ENCODE data around the gene TRPM5.
A peak's percentile ranks its signal among the peaks of the same experiment; 100 is the strongest.
"Not testable (repeated sequence)": the region's sequence is repeated elsewhere in the genome, so short reads cannot be mapped to it uniquely, and the experiment has no call there.

TRPM5 gene, protein sequence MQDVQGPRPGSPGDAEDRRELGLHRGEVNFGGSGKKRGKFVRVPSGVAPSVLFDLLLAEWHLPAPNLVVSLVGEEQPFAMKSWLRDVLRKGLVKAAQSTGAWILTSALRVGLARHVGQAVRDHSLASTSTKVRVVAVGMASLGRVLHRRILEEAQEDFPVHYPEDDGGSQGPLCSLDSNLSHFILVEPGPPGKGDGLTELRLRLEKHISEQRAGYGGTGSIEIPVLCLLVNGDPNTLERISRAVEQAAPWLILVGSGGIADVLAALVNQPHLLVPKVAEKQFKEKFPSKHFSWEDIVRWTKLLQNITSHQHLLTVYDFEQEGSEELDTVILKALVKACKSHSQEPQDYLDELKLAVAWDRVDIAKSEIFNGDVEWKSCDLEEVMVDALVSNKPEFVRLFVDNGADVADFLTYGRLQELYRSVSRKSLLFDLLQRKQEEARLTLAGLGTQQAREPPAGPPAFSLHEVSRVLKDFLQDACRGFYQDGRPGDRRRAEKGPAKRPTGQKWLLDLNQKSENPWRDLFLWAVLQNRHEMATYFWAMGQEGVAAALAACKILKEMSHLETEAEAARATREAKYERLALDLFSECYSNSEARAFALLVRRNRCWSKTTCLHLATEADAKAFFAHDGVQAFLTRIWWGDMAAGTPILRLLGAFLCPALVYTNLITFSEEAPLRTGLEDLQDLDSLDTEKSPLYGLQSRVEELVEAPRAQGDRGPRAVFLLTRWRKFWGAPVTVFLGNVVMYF (N-terminal part only)

DNA sequence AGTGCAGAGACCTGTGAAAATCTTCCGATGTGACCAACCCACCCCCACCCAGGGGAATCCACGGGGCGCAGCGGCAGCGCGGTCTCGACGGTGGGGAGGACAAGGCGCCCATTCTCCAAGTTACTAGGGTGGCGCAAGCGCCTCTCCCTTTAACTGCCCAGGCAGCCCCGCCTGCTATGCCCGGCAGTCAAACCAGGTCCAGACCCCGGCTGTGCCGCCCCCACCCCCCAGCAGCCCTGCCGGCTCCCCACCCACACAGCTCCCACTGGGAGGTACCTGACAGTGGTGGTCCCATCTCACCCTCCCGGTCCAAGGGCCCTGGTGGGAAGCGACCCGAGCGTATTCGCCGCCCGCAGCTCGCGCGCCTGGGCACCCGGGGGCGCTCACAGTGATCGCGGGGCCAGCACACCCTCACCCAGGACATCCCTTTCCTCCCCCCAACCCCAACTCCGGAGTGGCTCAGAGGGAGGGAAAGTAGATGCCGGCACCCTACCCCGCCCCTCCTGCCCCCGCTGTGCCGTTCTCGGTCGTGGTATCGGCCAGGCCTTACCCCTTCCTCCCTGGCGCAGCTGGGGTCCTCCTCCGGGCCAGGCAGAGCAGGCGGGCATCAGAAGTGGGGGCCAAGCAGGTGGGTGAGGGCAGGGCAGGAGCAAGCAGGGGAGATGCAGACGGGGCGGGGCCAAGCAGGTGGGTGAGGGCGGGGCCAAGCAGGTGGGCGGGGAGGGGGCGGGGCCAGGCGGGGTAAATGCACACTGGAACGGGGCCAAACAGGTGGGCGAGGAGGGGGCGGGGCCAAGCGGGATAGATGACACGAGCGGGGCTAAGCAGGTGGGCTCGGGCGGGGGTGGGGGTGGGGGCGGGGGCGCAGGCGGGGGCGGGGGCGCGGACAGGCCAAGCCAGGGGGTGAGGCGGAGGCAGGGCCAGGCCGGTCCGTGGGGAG, at the start of gene TRPM5:
Gene TRPM5, minus strand, starts transcription at position 634 of the 940 bp plus-strand sequence. CDS start 21,478 bp downstream, outside the sequence.
- Mint-ChIP-seq H3K4me3 (peak within 1 kb of the TSS; percentile 90 to 91), H3K27ac (peak within 1 kb of the TSS; percentile 87), H3K36me3 (no peaks in the 10 kb centered on the region), H3K9me3 (peaks cover 0 to 1% of the 10 kb centered on the region in 2 donors), H3K4me1 (peaks cover 20 to 30% of the 10 kb centered on the region in 2 donors), H3K27me3 (peaks cover 5 to 14% of the 10 kb centered on the region in 2 donors)
- DNase-seq (peak; percentile 40), ATAC-seq (replicated peaks) (peak; percentile 28 to 33)

DNA sequence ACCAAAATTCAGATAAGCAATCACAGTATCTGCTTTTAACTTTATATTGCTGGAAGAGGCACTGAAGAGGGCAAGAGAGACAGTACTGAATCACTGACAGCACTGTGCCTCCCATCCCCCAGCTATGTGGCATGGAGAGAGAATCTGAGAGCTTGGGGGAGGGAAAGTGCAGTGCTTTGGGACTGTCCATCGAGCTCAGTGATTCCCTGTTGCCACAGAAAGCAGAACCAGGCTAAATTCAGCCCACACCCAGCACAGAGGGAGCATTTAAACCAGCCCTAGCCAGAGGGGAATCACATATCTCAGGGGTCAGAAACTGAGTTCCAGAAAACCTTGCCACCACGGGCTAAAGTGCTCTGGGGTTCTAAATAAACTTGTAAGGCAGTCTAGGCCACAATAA, 44.8 kb upstream of the TRPM5 start:
- ATAC-seq (replicated peaks) (peak in 1 of 2 donors; percentile 60), DNase-seq (no peak)
- Mint-ChIP-seq H3K27me3 (peaks cover 0 to 4% of the 10 kb centered on the region in 2 donors), H3K4me3 (no peak overlapping the region), H3K4me1 (peaks cover 0 to 4% of the 10 kb centered on the region in 2 donors), H3K36me3 (peaks cover 19 to 49% of the 10 kb centered on the region in 2 donors), H3K9me3 (peaks cover 26 to 31% of the 10 kb centered on the region in 2 donors), H3K27ac (peak overlapping the region; percentile 31)

DNA sequence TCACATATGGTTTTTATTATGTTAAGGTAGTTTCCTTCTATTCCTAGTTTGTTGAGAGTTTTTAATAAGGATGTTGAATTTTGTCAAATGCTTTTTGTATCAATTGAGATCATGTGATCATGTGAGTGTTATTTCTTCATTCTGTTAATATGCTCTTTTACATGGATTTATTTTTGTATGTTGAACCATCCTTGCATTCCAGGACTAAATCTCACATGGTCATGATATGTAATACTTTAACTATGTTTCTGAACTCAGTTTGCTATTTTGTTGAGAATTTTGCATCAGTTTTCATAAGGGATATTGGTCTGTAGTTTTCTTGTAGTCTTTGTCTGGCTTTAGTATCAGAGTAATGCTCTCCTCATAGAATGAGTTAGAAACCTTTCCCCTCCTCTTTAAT, 43.7 kb upstream of the TRPM5 start:
- no peak overlapping the region for H3K27ac Mint-ChIP-seq
- no peak for ATAC-seq (replicated peaks)
- H3K27me3 Mint-ChIP-seq, result no peaks in the 10 kb centered on the region
- no peak for DNase-seq
- peaks cover 19 to 48% of the 10 kb centered on the region in 2 donors for H3K36me3 Mint-ChIP-seq
- H3K4me3 Mint-ChIP-seq, result no peak overlapping the region
- peaks cover 26% of the 10 kb centered on the region in 2 donors for H3K9me3 Mint-ChIP-seq
- peaks cover 0 to 2% of the 10 kb centered on the region in 2 donors for H3K4me1 Mint-ChIP-seq

DNA sequence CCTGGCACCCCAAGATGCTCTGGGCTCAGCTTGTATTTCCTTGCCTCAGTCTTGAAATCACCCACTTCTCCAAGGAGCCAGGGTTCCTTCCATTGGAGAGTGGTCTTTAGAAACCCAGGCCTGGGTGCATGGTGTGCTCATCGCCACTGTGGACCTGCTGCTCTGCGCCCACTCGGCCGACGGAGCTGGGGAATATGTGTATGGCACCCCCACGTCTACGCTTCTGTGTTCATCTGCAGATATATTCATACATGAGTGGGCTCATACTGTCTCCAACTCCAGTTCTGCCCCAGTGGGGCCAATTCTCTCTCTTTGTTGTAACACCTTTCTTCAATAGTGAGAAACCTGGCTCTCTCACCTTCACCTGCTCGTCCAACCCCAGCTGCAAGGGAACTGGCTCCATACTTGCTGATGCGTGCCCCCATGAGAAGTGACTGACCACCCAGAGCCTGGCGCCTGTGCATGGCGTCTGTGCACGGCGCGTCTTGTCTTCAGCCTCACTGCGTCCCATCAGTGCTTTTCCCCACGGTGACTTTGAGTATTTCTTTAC, 40.3 kb upstream of the TRPM5 start:
- Mint-ChIP-seq H3K4me3 (no peak overlapping the region), H3K27ac (no peak overlapping the region), H3K4me1 (peaks cover 18 to 22% of the 10 kb centered on the region in 2 donors), H3K9me3 (peaks cover 26 to 28% of the 10 kb centered on the region in 2 donors), H3K36me3 (peaks cover 19 to 53% of the 10 kb centered on the region in 2 donors), H3K27me3 (peaks cover 0 to 18% of the 10 kb centered on the region in 2 donors)
- DNase-seq, result no peak
- no peak for ATAC-seq (replicated peaks)

DNA sequence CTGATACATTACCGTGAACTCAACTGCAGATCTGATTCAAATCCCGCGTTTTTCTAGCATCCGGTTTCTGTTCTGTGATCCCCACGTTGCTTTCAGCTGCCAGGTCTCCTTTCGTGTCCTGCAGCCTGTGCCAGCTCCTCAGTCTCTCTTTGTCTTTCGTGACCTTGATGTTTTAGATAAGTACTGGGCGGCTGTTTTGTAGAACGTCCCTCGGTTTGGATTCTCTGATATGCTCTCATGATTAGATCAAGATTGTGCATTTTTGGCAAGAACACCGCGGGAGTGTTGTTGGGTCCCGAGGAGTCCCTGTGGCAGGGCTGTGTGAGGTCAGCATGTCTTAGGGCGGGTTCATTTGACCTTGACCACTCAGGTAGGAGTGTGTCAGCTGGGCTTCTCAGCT, 39.1 kb upstream of the TRPM5 start:
- Mint-ChIP-seq H3K4me3 (no peak overlapping the region), H3K27me3 (peaks cover 0 to 18% of the 10 kb centered on the region in 2 donors), H3K36me3 (peaks cover 24 to 54% of the 10 kb centered on the region in 2 donors), H3K4me1 (peaks cover 18 to 22% of the 10 kb centered on the region in 2 donors), H3K9me3 (peaks cover 21 to 26% of the 10 kb centered on the region in 2 donors), H3K27ac (no peak overlapping the region)
- DNase-seq (no peak), ATAC-seq (replicated peaks) (no peak)

DNA sequence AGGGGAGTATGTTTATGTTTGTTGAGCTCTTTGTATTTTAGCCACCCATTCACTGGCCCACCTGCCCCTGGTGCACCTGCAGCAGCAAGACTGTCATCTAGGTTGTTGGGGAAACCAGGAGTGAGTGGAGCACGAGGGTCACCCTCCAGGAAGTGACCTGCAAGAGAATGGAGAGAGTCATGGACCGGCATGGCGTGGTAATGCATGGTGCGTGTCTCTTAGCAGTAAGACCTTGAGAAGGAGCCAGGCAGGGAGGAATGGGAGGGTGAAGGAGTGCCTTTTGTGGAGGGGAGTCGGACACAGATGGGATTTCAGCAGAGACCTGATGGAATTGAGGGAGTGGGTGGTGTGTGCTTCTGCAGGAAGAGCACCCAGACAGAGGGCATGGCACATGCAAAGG, 38.4 kb upstream of the TRPM5 start:
- peaks cover 0 to 18% of the 10 kb centered on the region in 2 donors for H3K27me3 Mint-ChIP-seq
- peaks cover 18 to 22% of the 10 kb centered on the region in 2 donors for H3K4me1 Mint-ChIP-seq
- no peak overlapping the region for H3K4me3 Mint-ChIP-seq
- H3K36me3 Mint-ChIP-seq, result peaks cover 29 to 55% of the 10 kb centered on the region in 2 donors
- DNase-seq, result no peak
- H3K27ac Mint-ChIP-seq, result no peak overlapping the region
- H3K9me3 Mint-ChIP-seq, result peaks cover 23 to 26% of the 10 kb centered on the region in 2 donors
- ATAC-seq (replicated peaks), result no peak

DNA sequence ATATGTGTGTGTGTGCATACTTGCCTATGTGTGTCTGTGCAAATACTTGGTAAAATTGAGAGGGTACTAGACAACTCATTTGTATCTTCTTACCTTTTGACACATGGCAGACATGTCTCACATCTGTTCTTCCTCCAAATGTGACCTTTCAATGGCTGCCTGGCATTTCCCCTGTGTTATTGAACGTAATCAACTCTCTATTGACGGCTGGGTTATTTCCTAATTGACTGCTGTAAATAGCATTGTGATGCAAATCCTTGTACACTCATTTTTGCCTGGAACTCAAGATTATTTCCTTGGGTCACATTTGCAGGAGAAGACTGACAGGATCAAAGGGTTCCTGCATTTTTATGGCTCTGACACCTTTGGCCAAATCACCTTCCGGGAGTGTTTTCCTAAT, 37.9 kb upstream of the TRPM5 start:
- no peak for ATAC-seq (replicated peaks)
- peak overlapping the region; percentile 15 for H3K27ac Mint-ChIP-seq
- no peak overlapping the region for H3K4me3 Mint-ChIP-seq
- peaks cover 18 to 22% of the 10 kb centered on the region in 2 donors for H3K4me1 Mint-ChIP-seq
- H3K27me3 Mint-ChIP-seq, result peaks cover 0 to 18% of the 10 kb centered on the region in 2 donors
- no peak for DNase-seq
- H3K36me3 Mint-ChIP-seq, result peaks cover 31 to 57% of the 10 kb centered on the region in 2 donors
- peaks cover 23 to 27% of the 10 kb centered on the region in 2 donors for H3K9me3 Mint-ChIP-seq

DNA sequence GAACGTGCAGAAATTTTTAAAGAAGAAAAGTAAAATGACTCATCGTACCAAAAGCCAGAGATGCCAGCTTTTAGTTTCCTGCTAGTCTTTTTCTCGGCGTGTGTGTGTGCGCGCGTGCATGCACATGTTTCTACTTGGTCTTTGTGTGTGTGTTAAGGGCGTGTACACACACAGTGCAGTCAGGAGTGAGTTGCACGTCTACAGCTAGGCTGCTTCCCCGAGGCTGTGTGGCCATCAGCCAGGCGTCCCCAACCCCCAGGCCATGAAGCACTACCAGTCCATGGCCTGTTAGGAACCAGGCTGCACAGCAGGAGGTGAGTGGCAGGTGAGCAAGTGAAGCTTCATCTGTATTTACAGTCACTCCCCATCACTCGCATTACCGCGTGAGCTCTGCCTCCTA, 36.9 kb upstream of the TRPM5 start:
- Mint-ChIP-seq H3K4me3 (peak overlapping the region in 1 of 2 donors; percentile 64), H3K36me3 (peaks cover 35 to 58% of the 10 kb centered on the region in 2 donors), H3K27me3 (peaks cover 0 to 18% of the 10 kb centered on the region in 2 donors), H3K4me1 (peaks cover 18 to 22% of the 10 kb centered on the region in 2 donors), H3K27ac (peak overlapping the region; percentile 48), H3K9me3 (peaks cover 24 to 27% of the 10 kb centered on the region in 2 donors)
- ATAC-seq (replicated peaks), result peak in 1 of 2 donors; percentile 59
- no peak for DNase-seq

DNA sequence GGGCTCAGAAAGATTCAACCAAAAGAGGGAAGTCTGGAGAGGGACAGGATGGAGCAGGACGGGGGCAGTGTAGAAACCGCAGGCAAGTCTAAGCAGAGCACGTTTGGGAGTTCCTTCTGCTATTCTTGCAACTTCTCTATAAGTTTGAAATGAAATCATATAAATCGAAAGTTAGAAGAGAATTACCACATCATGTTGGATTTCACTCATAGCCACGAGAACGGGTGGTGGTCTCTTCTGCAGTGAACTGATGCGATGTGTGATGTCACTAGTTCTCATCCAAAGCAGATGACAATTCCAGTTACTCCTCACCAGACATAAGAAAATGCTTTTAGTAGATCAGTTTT, 36.5 kb upstream of the TRPM5 start:
- Mint-ChIP-seq H3K4me1 (peaks cover 18 to 22% of the 10 kb centered on the region in 2 donors), H3K27me3 (peaks cover 0 to 18% of the 10 kb centered on the region in 2 donors), H3K27ac (peak overlapping the region; percentile 48), H3K9me3 (peaks cover 22 to 27% of the 10 kb centered on the region in 2 donors), H3K4me3 (peak overlapping the region; percentile 26 to 64), H3K36me3 (peaks cover 32 to 55% of the 10 kb centered on the region in 2 donors)
- ATAC-seq (replicated peaks), result peak; percentile 59 to 81
- DNase-seq, result no peak

DNA sequence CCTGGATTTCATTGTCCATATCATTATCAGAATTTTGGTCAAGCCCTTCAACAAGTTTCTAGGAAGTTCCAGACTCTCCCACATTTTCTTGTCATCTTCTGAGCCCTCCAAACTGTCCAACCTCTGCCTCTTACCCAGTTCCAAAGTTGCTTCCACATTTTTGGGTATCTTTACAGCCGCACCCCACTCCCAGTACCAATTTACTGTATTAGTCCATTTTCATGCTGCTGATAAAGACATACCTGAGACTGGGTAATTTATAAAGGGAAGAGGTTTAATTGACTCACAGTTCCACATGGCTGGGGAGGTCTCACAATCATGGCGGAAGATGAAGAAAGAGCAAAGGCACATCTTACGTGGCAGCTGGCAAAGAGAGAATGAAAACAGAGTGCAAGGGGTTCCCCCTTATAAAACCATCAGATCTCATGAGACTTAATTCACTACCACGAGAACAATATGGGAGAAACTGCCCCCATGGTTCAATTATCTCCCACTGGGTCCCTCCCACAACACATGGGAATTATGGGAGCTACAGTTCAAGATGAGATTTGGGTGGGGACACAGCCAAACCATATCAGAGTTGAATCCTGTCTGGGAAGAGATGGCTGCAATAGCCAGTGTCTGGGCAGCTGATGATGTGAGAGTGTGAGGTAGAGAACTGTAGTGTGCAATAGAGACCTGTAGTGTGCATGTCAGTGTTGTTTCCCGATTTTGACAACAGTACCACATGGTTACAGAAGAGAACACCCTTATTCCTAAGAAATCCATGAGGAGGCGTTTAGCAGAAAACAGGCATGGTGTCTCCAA, 36.0 kb upstream of the TRPM5 start:
- Mint-ChIP-seq H3K27ac (peak overlapping the region; percentile 43), H3K9me3 (peaks cover 18 to 23% of the 10 kb centered on the region in 2 donors), H3K36me3 (peaks cover 27 to 50% of the 10 kb centered on the region in 2 donors), H3K27me3 (peaks cover 0 to 24% of the 10 kb centered on the region in 2 donors), H3K4me3 (peak overlapping the region; percentile 26 to 64), H3K4me1 (peaks cover 18 to 21% of the 10 kb centered on the region in 2 donors)
- peak; percentile 21 to 61 for ATAC-seq (replicated peaks)
- DNase-seq, result not testable (repeated sequence)

DNA sequence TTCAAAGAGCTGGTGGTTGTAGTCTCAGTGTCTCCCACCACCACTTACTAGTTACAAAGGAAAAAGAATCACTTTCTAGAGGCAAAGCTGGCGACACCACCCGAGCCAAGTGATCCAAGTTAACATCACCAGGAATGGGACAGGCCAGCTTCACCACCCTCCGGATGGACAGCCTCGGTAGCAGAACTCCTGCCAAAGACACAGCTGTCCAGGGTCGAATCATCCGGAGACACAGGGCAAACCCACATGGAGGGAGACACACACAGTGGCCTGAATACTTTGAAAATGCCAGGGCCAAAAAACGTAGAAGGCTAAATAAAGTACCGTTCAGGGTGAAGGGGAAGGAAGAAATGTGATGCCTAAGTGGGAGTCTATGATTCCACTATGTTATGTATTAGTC, 33.6 kb upstream of the TRPM5 start:
- H3K27me3 Mint-ChIP-seq, result peaks cover 0 to 28% of the 10 kb centered on the region in 2 donors
- no peak for DNase-seq
- peaks cover 18 to 23% of the 10 kb centered on the region in 2 donors for H3K9me3 Mint-ChIP-seq
- no peak overlapping the region for H3K4me3 Mint-ChIP-seq
- ATAC-seq (replicated peaks), result no peak
- H3K36me3 Mint-ChIP-seq, result peaks cover 27 to 47% of the 10 kb centered on the region in 2 donors
- peaks cover 18 to 20% of the 10 kb centered on the region in 2 donors for H3K4me1 Mint-ChIP-seq
- H3K27ac Mint-ChIP-seq, result no peak overlapping the region

DNA sequence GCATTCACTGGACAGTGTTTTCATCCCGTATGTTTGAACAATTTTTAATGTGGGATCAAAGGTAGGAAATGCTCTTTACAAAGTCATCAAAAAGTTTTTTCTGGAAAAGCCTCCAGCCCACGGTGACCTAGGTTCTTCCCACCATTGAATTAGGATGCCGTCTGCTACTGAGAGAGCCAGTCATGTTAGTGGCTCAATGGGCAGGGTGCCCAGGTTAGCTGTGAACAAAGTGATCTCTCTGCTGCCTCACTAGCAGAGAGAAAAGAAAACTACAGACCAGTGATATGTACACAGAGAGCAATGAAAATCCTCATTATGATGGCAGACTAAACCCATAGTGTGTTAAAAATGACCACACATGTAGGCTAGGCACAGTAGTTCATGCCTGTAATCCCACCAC, 32.9 kb upstream of the TRPM5 start:
- ATAC-seq (replicated peaks) (no peak), DNase-seq (no peak)
- peaks cover 18 to 23% of the 10 kb centered on the region in 2 donors for H3K9me3 Mint-ChIP-seq
- peaks cover 0 to 27% of the 10 kb centered on the region in 2 donors for H3K27me3 Mint-ChIP-seq
- H3K4me3 Mint-ChIP-seq, result no peak overlapping the region
- H3K36me3 Mint-ChIP-seq, result peaks cover 27 to 44% of the 10 kb centered on the region in 2 donors
- no peak overlapping the region for H3K27ac Mint-ChIP-seq
- H3K4me1 Mint-ChIP-seq, result peaks cover 16 to 17% of the 10 kb centered on the region in 2 donors
